GM18519 (cell line): ENCODE data around the gene LST1.
"Not testable (repeated sequence)": the region's sequence is repeated elsewhere in the genome, so short reads cannot be mapped to it uniquely, and the experiment has no call there.

ENCODE experiments used
- ATAC-seq: cut with Tn5 transposase; IDR thresholded peaks from one replicate; pipeline ENCODE4 v1.9.1; 2021; ENCODE audit warnings: mild to moderate bottlenecking, moderate library complexity; ENCODE audit not compliant: unreplicated experiment, low FRiP score

The LST1 gene

GRCh38 chr6:31586008-31586407 lies at the start of gene LST1:
TSS of gene LST1 (plus strand) at chr6:31586277. CDS start at chr6:31587300, 1,023 bp downstream.
- no peak for ATAC-seq

DNA sequence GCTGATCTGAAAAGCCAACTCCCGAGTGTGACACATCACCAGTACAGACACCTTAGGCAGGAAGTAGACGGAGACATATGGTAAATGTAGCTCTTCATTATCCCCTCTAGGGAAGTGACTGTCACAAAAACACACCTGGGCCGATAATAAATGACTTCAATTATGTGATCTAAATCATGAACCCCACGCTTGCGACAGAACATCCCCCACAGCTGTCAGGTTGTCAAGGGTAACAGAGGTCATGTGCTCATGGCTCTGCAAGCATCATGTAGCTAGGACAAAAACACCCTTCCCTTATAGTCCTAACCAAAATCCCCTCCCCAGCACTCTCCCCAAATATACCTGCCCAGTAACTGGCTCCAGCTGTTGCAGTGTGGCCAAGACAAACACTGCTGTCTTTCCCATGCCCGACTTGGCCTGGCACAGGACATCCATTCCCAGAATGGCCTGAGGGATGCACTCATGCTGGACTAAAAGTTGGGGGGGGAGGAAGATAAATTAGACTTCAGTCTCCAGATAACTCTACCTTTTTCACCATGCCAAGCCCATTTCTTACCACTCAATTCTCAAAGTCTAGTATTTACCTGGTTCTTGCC lies 47.2 kb upstream of the LST1 start:
- ATAC-seq, result no peak

DNA sequence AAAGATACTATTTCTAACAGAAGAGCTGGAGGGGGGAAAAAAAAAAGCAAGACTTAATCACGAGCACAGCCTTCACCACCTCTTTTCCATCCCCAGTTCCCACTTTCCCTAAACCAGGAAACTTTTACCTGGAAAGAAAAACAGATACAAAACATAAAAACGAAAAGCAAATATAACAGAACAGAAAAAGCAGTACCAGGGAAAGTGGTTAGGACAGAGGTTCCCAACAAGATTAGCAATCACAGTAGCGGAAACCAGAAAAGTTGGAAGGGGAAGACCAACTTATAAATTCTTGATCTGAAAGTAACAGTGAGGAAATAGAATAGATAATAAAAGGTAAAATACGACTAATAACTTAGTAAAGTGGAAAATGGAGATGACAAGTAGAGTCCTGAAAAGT lies 45.4 kb upstream of the LST1 start:
- ATAC-seq, result no peak

GRCh38 chr6:31541059-31541657 lies 44.9 kb upstream of the LST1 start:
- no peak for ATAC-seq

GRCh38 chr6:31541658-31542521 lies 44.2 kb upstream of the LST1 start, which contains the start of gene DDX39B:
TSS of gene DDX39B (minus strand) at chr6:31542003. CDS start at chr6:31540532, 1,471 bp downstream.
- ATAC-seq, result no peak

DNA sequence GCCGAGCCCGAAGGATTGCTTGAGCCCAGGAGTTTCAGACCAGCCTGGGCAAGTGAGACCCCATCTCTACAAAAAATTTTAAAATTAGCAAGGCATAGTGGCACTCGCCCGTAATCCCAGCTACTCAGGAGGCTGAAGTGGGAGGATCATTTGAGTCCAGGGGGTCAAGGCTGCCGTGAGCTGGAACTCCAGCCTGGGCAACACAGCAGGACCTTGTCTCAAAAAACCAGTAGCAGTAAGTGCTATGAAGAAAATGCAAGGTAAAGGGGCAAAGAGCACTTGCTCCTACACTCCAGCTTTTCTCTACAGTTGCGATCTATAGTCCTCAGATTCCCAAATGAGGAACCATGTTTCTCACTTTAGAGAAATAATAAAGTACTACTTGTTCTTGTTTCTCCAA lies 42.4 kb upstream of the LST1 start:
- no peak for ATAC-seq

- ATAC-seq, result no peak
Observed at GRCh38 chr6:31544676-31545075, 41.4 kb upstream of the LST1 start.

- ATAC-seq, result no peak
Observed at GRCh38 chr6:31545291-31545690, 40.8 kb upstream of the LST1 start.

- peak; percentile 37 for ATAC-seq
Observed at GRCh38 chr6:31546339-31546957, 39.6 kb upstream of the LST1 start, which contains the start of gene ATP6V1G2. TSS of gene ATP6V1G2 (minus strand) at chr6:31546608. CDS start at chr6:31546559, 49 bp downstream.

GRCh38 chr6:31546958-31547726 lies 38.9 kb upstream of the LST1 start, which contains the start of gene NFKBIL1:
TSS of gene NFKBIL1 (plus strand) at chr6:31547608. CDS start at chr6:31547695, 87 bp downstream.
- peak; percentile 35 for ATAC-seq

DNA sequence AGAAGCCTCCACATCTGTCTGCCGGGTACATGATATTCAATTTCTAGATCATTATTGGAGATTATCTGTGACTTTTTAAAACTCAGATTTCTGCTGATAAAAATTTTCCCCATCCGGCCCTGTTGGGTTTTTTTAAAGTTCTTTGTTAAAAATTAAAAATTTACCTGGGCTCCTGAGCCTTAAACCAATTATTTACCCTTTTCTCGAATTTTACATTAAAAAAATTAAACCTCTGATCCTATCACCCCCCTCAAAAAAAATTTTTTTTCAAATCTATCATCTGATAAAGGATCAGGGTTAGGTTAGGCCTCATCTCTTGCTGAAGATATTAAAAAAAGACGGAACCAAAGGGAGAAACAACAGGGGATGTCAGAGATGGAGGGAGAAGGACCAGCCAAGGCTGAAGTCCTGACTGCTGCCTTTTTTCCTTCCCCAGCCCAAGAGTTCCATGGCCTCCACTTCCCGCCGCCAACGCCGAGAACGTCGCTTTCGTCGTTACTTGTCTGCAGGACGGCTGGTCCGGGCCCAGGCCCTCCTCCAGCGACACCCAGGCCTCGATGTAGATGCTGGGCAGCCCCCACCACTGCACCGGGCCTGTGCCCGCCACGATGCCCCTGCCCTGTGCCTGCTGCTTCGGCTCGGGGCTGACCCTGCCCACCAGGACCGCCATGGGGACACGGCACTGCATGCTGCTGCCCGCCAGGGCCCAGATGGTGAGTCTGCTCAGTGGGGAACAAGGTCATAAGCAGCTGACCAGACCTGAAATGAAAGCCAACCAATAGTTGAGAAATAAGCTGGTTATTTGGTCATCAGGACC lies 38.1 kb upstream of the LST1 start:
- ATAC-seq, result no peak

GRCh38 chr6:31548544-31548873 lies 37.6 kb upstream of the LST1 start:
- no peak for ATAC-seq

GRCh38 chr6:31551371-31551770 lies 34.7 kb upstream of the LST1 start:
- ATAC-seq, result not testable (repeated sequence)

- no peak for ATAC-seq
Observed at GRCh38 chr6:31556307-31556706, 29.8 kb upstream of the LST1 start.

DNA sequence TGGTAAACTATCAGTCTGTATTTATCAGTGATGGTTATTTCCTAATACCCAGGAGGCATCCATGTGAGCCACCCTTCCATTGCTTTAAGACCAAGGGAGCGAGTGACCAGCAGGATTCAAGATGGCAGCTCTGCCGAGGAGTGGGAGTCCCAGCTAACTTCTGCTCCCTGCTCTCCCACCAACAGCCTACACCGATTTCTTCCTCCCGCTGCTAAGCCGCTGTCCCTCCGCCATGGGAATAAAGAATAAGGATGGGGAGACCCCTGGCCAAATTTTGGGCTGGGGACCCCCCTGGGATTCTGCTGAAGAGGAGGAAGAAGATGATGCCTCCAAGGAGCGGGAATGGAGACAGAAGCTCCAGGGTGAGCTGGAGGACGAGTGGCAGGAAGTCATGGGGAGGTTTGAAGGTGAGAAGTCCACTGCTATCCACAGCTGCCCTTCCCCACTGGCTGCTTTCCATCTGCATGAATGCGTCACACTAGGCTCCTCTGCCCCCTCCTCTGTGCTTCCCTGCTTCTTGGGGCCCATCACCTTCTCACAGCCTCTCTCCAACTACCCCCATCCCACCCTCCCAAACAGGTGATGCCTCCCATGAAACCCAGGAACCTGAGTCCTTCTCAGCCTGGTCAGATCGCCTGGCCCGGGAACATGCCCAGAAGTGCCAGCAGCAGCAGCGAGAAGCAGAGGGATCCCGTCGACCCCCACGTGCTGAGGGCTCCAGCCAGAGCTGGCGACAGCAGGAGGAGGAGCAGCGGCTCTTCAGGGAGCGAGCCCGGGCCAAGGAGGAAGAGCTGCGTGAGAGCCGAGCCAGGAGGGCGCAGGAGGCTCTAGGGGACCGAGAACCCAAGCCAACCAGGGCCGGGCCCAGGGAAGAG lies 28.4 kb upstream of the LST1 start:
- ATAC-seq, result no peak

DNA sequence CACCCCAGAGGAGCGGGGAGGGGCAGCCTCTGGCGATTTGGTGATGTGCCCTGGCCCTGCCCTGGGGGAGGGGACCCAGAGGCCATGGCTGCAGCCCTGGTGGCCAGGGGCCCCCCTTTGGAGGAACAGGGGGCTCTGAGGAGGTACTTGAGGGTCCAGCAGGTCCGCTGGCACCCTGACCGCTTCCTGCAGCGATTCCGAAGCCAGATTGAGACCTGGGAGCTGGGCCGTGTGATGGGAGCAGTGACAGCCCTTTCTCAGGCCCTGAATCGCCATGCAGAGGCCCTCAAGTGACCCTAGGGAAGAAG lies 27.8 kb upstream of the LST1 start:
- ATAC-seq, result no peak

GRCh38 chr6:31558631-31559500 lies 27.2 kb upstream of the LST1 start:
- no peak for ATAC-seq

DNA sequence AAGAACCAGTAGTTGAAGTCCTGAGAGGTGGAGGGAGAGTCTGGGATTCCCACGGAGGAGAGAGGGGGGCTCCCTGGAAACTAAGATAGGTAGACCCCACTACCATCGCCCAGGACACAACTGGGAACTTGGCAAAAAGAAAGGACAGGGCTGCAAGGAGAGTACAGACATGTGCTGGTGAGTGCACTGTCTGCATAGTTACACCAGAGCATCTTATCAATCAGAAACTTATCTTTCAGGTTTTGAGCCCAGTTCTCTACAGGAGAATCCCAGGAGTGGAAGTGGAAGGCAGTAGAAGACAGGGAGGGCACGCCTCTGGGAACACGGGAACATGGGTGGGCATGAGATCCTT lies 26.5 kb upstream of the LST1 start:
- ATAC-seq, result no peak
